Mesendoderm (in vitro differentiated cells): ENCODE data around the gene SRP19. TPM values are rescaled to one million over a fixed set of nuclear protein-coding genes. Genes with fewer than 3 reads are reported as not detected.

ENCODE experiments used
- DNase-seq: peaks from one replicate; pipeline ENCODE4 v3.0.0; 2013
- H2AK5ac ChIP-seq: 2 replicates; pipeline ENCODE4 v1.6.1; 2013; ENCODE audit warnings: low read length, inconsistent platforms
- H2BK120ac ChIP-seq: 2 replicates; pipeline ENCODE4 v1.6.1; 2013; ENCODE audit warnings: low read depth, mild to moderate bottlenecking, low read length, moderate library complexity, mixed read lengths
- H2BK15ac ChIP-seq: replicated peaks from 2 replicates; pipeline ENCODE4 v1.6.1; 2013; ENCODE audit warnings: low read depth, mild to moderate bottlenecking, moderate library complexity
- H2BK5ac ChIP-seq: 2 replicates; pipeline ENCODE4 v1.6.1; 2013; ENCODE audit warnings: low read length, inconsistent platforms
- H3K18ac ChIP-seq: 2 replicates; pipeline ENCODE4 v1.6.1; 2013; ENCODE audit warnings: mild to moderate bottlenecking, low read length, mixed read lengths
- H3K23ac ChIP-seq: one replicate; pipeline ENCODE4 v1.6.1; 2013; ENCODE audit warnings: low read length
- H3K27ac ChIP-seq: 2 replicates; pipeline ENCODE4 v1.5.1; 2013; ENCODE audit warnings: low read depth, mild to moderate bottlenecking, inconsistent platforms, low read length, moderate library complexity
- H3K27me3 ChIP-seq: 2 replicates; pipeline ENCODE4 v1.6.1; 2013; ENCODE audit warnings: low read length, control low read depth, mild to moderate bottlenecking, inconsistent platforms; ENCODE audit not compliant: insufficient read depth, poor library complexity
- H3K36me3 ChIP-seq: 2 replicates; pipeline ENCODE4 v1.6.1; 2013; ENCODE audit warnings: low read length, inconsistent platforms; ENCODE audit not compliant: control insufficient read depth, insufficient read depth
- H3K4ac ChIP-seq: one replicate; pipeline ENCODE4 v1.6.1; 2013; ENCODE audit warnings: low read depth, mild to moderate bottlenecking, low read length, moderate library complexity
- H3K4me1 ChIP-seq: 2 replicates; pipeline ENCODE4 v1.6.1; 2013; ENCODE audit warnings: low read depth, low read length, inconsistent platforms; ENCODE audit not compliant: control insufficient read depth
- H3K4me2 ChIP-seq: 2 replicates; pipeline ENCODE4 v1.6.1; 2013; ENCODE audit warnings: low read length
- H3K4me3 ChIP-seq: 2 replicates; pipeline ENCODE4 v1.5.1; 2013; ENCODE audit warnings: mild to moderate bottlenecking, low read length
- H3K56ac ChIP-seq: one replicate; pipeline ENCODE4 v1.6.1; 2013; ENCODE audit warnings: low read length
- H3K79me1 ChIP-seq: 2 replicates; pipeline ENCODE4 v1.6.1; 2013; ENCODE audit warnings: low read length, inconsistent platforms
- H3K79me2 ChIP-seq: 2 replicates; pipeline ENCODE4 v1.6.1; 2013; ENCODE audit warnings: mild to moderate bottlenecking, low read length; ENCODE audit not compliant: control insufficient read depth, insufficient read depth
- H3K9ac ChIP-seq: 2 replicates; pipeline ENCODE4 v1.6.1; 2013; ENCODE audit warnings: low read length, inconsistent platforms
- H4K5ac ChIP-seq: one replicate; pipeline ENCODE4 v1.6.1; 2013; ENCODE audit warnings: low read length
- H4K8ac ChIP-seq: one replicate; pipeline ENCODE4 v1.6.1; 2013; ENCODE audit warnings: low read depth, mild to moderate bottlenecking, control low read depth, low read length, moderate library complexity
- WGBS: extraction: QIAGEN DNeasy Blood & Tissue Kit; methylation state at CpG from one replicate; pipeline ENCODE4 v1.1.7; 2013; ENCODE audit warnings: low lambda C conversion rate, missing lambda C conversion rate; ENCODE audit not compliant: insufficient coverage; ENCODE audit errors: extremely low coverage; 5-methylcytosine and 5-hydroxymethylcytosine counted together
- polyA plus RNA-seq, 2 experiments: library from polyadenylated mRNA; stranded (reverse); fragments of 200-250 nt; gene quantifications; one replicate each; pipeline ENCODE4 v1.2.3, GENCODE V29; 2013

The SRP19 gene
- polyA plus RNA-seq (2013, experiment 1 of 2): 152 TPM
- polyA plus RNA-seq (2013, experiment 2 of 2): 155 TPM

- peaks cover 25% of the 10 kb centered on the region for H3K79me2 ChIP-seq
- no peak within 1 kb of the TSS for H3K23ac ChIP-seq
- H3K36me3 ChIP-seq: peaks cover 1% of the 10 kb centered on the region
- H3K79me1 ChIP-seq: peaks cover 7% of the 10 kb centered on the region
- peak within 1 kb of the TSS; percentile 98 for H4K5ac ChIP-seq
- no peaks in the 10 kb centered on the region for H3K27me3 ChIP-seq
- H2AK5ac ChIP-seq: no peak within 1 kb of the TSS
- peak within 1 kb of the TSS; percentile 84 for H2BK5ac ChIP-seq
- peak within 1 kb of the TSS; percentile 99 for H3K9ac ChIP-seq
- H3K56ac ChIP-seq: peak within 1 kb of the TSS; percentile 99
- peak within 1 kb of the TSS; percentile 85 for H3K4ac ChIP-seq
- peaks cover 5% of the 10 kb centered on the region for H3K4me1 ChIP-seq
- peak within 1 kb of the TSS; percentile 88 for H3K4me2 ChIP-seq
- WGBS: no CpG with 5 or more reads among the region's 47 CpGs
- peak within 1 kb of the TSS; percentile 92 for H3K27ac ChIP-seq
- peak within 1 kb of the TSS; percentile 99 for H3K4me3 ChIP-seq
- peak; percentile 99 for DNase-seq
- H2BK15ac ChIP-seq: no peak within 1 kb of the TSS
- peak within 1 kb of the TSS; percentile 71 for H3K18ac ChIP-seq
- no peak within 1 kb of the TSS for H2BK120ac ChIP-seq
- H4K8ac ChIP-seq: peak within 1 kb of the TSS; percentile 96
Observed at GRCh38 chr5:112860929-112861637, at the start of gene SRP19. TSS of gene SRP19 (plus strand) at chr5:112861287. CDS start at chr5:112861377, 90 bp downstream.

GRCh38 chr5:112812549-112812948 is 48.5 kb upstream of the SRP19 start:
- Histone ChIP-seq H2BK15ac (no peak overlapping the region), H3K27ac (no peak overlapping the region), H3K23ac (no peak overlapping the region), H2AK5ac (no peak overlapping the region), H3K9ac (no peak overlapping the region), H3K79me2 (no peaks in the 10 kb centered on the region), H3K27me3 (no peaks in the 10 kb centered on the region), H3K4ac (no peak overlapping the region), H3K4me3 (no peak overlapping the region), H3K4me1 (no peaks in the 10 kb centered on the region), H3K56ac (no peak overlapping the region), H3K4me2 (no peak overlapping the region), H3K36me3 (no peaks in the 10 kb centered on the region), H4K5ac (no peak overlapping the region), H2BK120ac (no peak overlapping the region), H2BK5ac (no peak overlapping the region), H3K18ac (no peak overlapping the region), H3K79me1 (no peaks in the 10 kb centered on the region), H4K8ac (no peak overlapping the region)
- no CpG with 5 or more reads among the region's 1 CpG for WGBS
- no peak for DNase-seq

GRCh38 chr5:112820246-112820645 is 40.8 kb upstream of the SRP19 start:
- Histone ChIP-seq H4K5ac (no peak overlapping the region), H2BK15ac (no peak overlapping the region), H3K4ac (no peak overlapping the region), H3K4me2 (no peak overlapping the region), H4K8ac (no peak overlapping the region), H3K79me2 (no peaks in the 10 kb centered on the region), H3K18ac (no peak overlapping the region), H3K23ac (no peak overlapping the region), H3K36me3 (no peaks in the 10 kb centered on the region), H3K56ac (no peak overlapping the region), H3K4me1 (no peaks in the 10 kb centered on the region), H3K4me3 (no peak overlapping the region), H2AK5ac (no peak overlapping the region), H2BK5ac (no peak overlapping the region), H2BK120ac (no peak overlapping the region), H3K9ac (no peak overlapping the region), H3K27me3 (no peaks in the 10 kb centered on the region), H3K79me1 (no peaks in the 10 kb centered on the region), H3K27ac (no peak overlapping the region)
- WGBS: no CpG with 5 or more reads among the region's 1 CpG
- no peak for DNase-seq

- H3K56ac ChIP-seq: no peak overlapping the region
- H4K8ac ChIP-seq: no peak overlapping the region
- no peak for DNase-seq
- H3K23ac ChIP-seq: no peak overlapping the region
- no peak overlapping the region for H2BK120ac ChIP-seq
- no peak overlapping the region for H2BK5ac ChIP-seq
- no peak overlapping the region for H2BK15ac ChIP-seq
- H4K5ac ChIP-seq: no peak overlapping the region
- no peak overlapping the region for H3K4me2 ChIP-seq
- no peaks in the 10 kb centered on the region for H3K79me2 ChIP-seq
- H3K4me1 ChIP-seq: no peaks in the 10 kb centered on the region
- H3K27me3 ChIP-seq: no peaks in the 10 kb centered on the region
- H3K18ac ChIP-seq: no peak overlapping the region
- no peak overlapping the region for H3K4ac ChIP-seq
- H2AK5ac ChIP-seq: no peak overlapping the region
- H3K9ac ChIP-seq: no peak overlapping the region
- no peaks in the 10 kb centered on the region for H3K79me1 ChIP-seq
- H3K4me3 ChIP-seq: no peak overlapping the region
- WGBS: no CpG with 5 or more reads among the region's 4 CpGs
- H3K27ac ChIP-seq: no peak overlapping the region
- no peaks in the 10 kb centered on the region for H3K36me3 ChIP-seq
Observed at GRCh38 chr5:112822456-112822855, 38.6 kb upstream of the SRP19 start.

- H3K4me1 ChIP-seq: no peaks in the 10 kb centered on the region
- no peak overlapping the region for H3K4me3 ChIP-seq
- no peak overlapping the region for H3K27ac ChIP-seq
- peak; percentile 21 for DNase-seq
- H3K23ac ChIP-seq: no peak overlapping the region
- no peak overlapping the region for H4K5ac ChIP-seq
- H2BK120ac ChIP-seq: no peak overlapping the region
- H3K18ac ChIP-seq: no peak overlapping the region
- H2BK5ac ChIP-seq: no peak overlapping the region
- H4K8ac ChIP-seq: no peak overlapping the region
- H3K4me2 ChIP-seq: no peak overlapping the region
- H2AK5ac ChIP-seq: no peak overlapping the region
- WGBS: no CpG with 5 or more reads among the region's 2 CpGs
- H3K56ac ChIP-seq: no peak overlapping the region
- H3K79me2 ChIP-seq: no peaks in the 10 kb centered on the region
- H3K79me1 ChIP-seq: no peaks in the 10 kb centered on the region
- H2BK15ac ChIP-seq: no peak overlapping the region
- no peak overlapping the region for H3K4ac ChIP-seq
- no peaks in the 10 kb centered on the region for H3K27me3 ChIP-seq
- H3K36me3 ChIP-seq: no peaks in the 10 kb centered on the region
- no peak overlapping the region for H3K9ac ChIP-seq
Observed at GRCh38 chr5:112823181-112823580, 37.9 kb upstream of the SRP19 start.

- no peak overlapping the region for H3K9ac ChIP-seq
- H2BK5ac ChIP-seq: no peak overlapping the region
- no peaks in the 10 kb centered on the region for H3K79me1 ChIP-seq
- no peak overlapping the region for H4K5ac ChIP-seq
- no peaks in the 10 kb centered on the region for H3K36me3 ChIP-seq
- no peak overlapping the region for H4K8ac ChIP-seq
- H2BK15ac ChIP-seq: no peak overlapping the region
- no peak overlapping the region for H2BK120ac ChIP-seq
- H3K4ac ChIP-seq: no peak overlapping the region
- no peak overlapping the region for H3K4me3 ChIP-seq
- H2AK5ac ChIP-seq: no peak overlapping the region
- no CpG with 5 or more reads among the region's 2 CpGs for WGBS
- H3K4me1 ChIP-seq: no peaks in the 10 kb centered on the region
- no peak overlapping the region for H3K27ac ChIP-seq
- no peak overlapping the region for H3K23ac ChIP-seq
- no peak overlapping the region for H3K56ac ChIP-seq
- no peaks in the 10 kb centered on the region for H3K27me3 ChIP-seq
- no peak overlapping the region for H3K18ac ChIP-seq
- DNase-seq: no peak
- no peaks in the 10 kb centered on the region for H3K79me2 ChIP-seq
- H3K4me2 ChIP-seq: no peak overlapping the region
Observed at GRCh38 chr5:112823656-112824055, 37.4 kb upstream of the SRP19 start.
